ENCODE results near the gene SAMD1.
"Not testable (repeated sequence)": the region's sequence is repeated elsewhere in the genome, so short reads cannot be mapped to it uniquely, and the experiment has no call there.

The SAMD1 gene

GRCh38 chr19:14052470-14052869 is 38.1 kb downstream of the SAMD1 start:
- DNase-seq: no peak
- in situ Hi-C loops (cut with HindIII; ENCODE audit: low pct_ligation_motif_present, low pct_unique_long_range_greater_than_20kb, low sequenced_read_pairs): no loop called here

- in situ Hi-C loops (cut with HindIII; ENCODE audit: low pct_ligation_motif_present, low pct_unique_long_range_greater_than_20kb, low sequenced_read_pairs): no loop called here
These were observed 38.6 kb downstream of the SAMD1 start for GRCh38 chr19:14051980-14052379.

DNA sequence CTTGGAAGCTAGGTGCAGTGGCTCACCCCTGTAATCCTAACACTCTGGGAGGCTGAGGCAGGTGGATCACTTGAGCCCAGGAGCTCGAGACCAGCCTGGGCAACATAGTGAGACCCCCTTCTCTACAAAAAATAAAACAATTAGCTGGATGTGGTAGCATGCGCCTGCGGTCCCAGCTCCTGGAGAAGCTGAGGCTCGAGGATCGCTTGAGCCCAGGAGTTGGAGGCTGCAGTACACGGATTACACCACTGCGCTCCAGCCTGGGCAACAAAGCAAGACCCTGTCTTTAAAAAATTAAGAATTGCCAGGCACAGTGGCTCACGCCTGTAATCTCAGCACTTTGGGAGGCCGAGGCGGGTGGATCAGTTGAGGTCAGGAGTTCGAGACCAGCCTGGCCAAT is 39.6 kb downstream of the SAMD1 start:
- DNase-seq; in situ Hi-C loops (cut with HindIII; ENCODE audit: low pct_ligation_motif_present, low pct_unique_long_range_greater_than_20kb, low sequenced_read_pairs): not testable (repeated sequence)

More at GRCh38 chr19:14051980-14052379, 38.6 kb downstream of the SAMD1 start:
- no peak for DNase-seq

DNA sequence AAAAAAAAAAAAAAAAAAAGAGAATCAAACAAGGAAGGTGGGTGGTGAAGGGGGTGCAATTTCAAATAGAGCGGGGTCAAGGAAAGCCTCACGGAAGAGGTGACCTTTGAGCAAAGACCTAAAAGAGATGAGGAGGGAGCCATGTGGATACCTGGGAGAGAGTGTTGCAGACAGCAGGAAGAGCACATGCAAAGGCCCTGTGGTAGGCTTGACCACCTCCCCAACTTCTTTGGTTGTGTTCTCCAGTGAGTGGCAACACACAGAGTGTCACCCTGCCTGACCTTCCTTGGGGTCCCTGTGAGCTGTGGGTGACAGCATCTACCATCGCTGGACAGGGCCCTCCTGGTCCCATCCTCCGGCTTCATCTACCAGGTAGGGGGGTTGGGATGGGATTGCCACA is 40.0 kb downstream of the SAMD1 start:
- in situ Hi-C loops (cut with HindIII; ENCODE audit: low pct_ligation_motif_present, low pct_unique_long_range_greater_than_20kb, low sequenced_read_pairs): no loop called here

GRCh38 chr19:14048443-14049153 is 42.0 kb downstream of the SAMD1 start:
- in situ Hi-C loops (cut with HindIII; ENCODE audit: low pct_ligation_motif_present, low pct_unique_long_range_greater_than_20kb, low sequenced_read_pairs): no loop called here
- peak; percentile 42 for DNase-seq

More for the DNA sequence above, 40.0 kb downstream of the SAMD1 start:
- no peak for DNase-seq

DNA sequence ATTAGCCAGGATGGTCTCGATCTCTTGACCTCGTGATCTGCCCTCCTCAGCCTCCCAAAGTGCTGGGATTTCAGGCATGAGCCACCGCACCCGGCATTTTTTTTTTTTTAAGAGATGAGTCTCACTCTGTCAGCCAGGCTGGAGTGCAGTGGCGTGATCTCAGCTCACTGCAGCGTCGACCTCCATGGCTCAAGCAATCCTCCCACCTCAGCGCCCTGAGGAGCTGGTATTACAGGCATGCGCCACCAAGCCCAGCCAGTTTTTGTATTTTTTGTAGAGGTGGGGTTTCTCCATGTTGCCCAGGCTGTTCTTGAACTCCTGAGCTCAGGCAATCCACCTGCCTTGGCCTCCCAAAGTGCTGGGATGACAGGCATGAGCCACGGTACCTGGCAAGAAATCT is 42.7 kb downstream of the SAMD1 start:
- in situ Hi-C loops (cut with HindIII; ENCODE audit: low pct_ligation_motif_present, low pct_unique_long_range_greater_than_20kb, low sequenced_read_pairs); DNase-seq: not testable (repeated sequence)

DNA sequence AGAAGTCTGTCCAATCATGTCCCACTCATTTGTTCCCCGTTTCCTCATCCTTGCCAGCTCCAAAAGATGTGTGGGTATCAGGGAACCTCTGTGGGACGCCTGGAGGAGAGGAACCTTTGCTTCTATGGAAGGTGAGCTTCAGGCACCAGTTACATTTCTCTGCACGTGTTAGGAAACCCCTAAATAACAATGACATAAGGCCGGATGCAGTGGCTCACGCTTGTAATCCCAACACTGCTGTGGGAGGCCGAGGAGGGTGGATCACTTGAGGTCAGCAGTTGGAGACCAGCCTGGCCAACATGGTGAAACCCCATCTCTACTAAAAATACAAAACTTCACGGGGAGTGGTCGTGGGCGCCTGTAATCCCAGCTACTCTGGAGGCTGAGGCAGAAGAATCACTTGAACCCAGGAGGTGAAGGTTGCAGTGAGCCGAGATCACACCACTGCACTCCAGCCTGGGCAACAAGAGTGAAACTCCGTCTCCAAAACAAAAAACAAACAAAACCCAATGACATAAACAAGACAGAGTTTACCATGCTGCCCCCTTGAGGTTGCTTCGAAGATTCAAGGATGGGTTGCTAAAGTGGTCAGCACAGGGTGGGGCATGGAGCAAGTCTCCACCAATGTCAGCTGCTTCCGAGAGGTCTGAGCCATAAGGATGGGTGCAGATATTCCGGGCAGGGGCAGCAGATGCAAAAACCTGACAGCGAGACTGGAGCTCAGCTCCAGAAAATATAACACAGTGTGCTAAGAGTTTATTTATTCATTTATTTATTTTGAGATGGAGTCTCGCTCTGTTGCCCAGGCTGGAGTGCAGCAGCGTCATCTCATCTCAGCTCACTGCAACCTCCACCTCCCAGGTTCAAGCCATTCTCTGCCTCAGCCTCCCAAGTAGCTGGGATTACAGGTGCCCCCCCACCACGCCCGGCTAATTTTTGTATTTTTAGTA is 47.6 kb downstream of the SAMD1 start:
- DNase-seq: peak; percentile 59
- in situ Hi-C loops (cut with HindIII; ENCODE audit: low pct_ligation_motif_present, low pct_unique_long_range_greater_than_20kb, low sequenced_read_pairs): not testable (repeated sequence)

DNA sequence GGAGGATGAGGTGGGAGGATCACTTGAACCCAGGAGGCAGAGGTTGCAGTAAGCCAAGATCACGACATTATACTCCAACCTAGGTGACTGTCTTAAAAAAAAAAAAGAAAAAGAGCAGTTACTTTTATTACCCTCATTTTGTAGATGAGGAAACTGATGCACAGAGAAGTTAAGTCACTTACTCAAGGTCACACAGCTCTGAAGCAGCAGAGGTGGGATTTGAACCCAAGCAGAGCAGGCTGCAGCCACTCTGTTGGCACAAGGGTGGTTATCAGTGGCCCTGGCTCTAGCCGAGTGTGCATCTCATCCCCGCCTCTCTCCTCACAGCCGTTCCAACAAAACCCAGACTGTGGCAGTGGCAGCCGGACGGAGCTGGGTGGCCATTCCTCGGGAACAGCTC is 51.4 kb downstream of the SAMD1 start:
- in situ Hi-C loops (cut with HindIII; ENCODE audit: low pct_ligation_motif_present, low pct_unique_long_range_greater_than_20kb, low sequenced_read_pairs): no loop called here
- DNase-seq: no peak
